Central memory CD8-positive, alpha-beta T cell (primary cell): ENCODE results near the gene GRM5.
"Not testable (repeated sequence)": the region's sequence is repeated elsewhere in the genome, so short reads cannot be mapped to it uniquely, and the experiment has no call there.

Experiments
- ATAC-seq: fragments of 150-1000 bp; cut with Tn5 transposase; replicated peaks from 2 replicates; pipeline ENCODE4 v1.10.0; 2022; ENCODE audit warnings: mild to moderate bottlenecking, moderate FRiP score, moderate number of reproducible peaks; ENCODE audit not compliant: poor library complexity, severe bottlenecking; ENCODE audit errors: extremely low read depth
- DNase-seq, 2 donors: peaks; one replicate each; pipeline ENCODE4 v3.0.0; 2021; ENCODE audit warnings: low spot score in 2 of 2
- H3K27ac Mint-ChIP-seq: one replicate; pipeline ENCODE4 v1.8.0; 2022; ENCODE audit warnings: low read depth, mild to moderate bottlenecking, moderate library complexity, mixed read lengths
- H3K27me3 Mint-ChIP-seq: one replicate; pipeline ENCODE4 v1.8.0; 2022; ENCODE audit warnings: mixed read lengths
- H3K36me3 Mint-ChIP-seq: one replicate; pipeline ENCODE4 v1.8.0; 2022; ENCODE audit warnings: mild to moderate bottlenecking, moderate library complexity, mixed read lengths; ENCODE audit not compliant: insufficient read depth
- H3K4me1 Mint-ChIP-seq: one replicate; pipeline ENCODE4 v1.8.0; 2022; ENCODE audit warnings: mixed read lengths
- H3K4me3 Mint-ChIP-seq: one replicate; pipeline ENCODE4 v1.8.0; 2022; ENCODE audit warnings: mild to moderate bottlenecking, moderate library complexity, mixed read lengths
- H3K9me3 Mint-ChIP-seq: one replicate; pipeline ENCODE4 v1.8.0; 2022; ENCODE audit warnings: mixed read lengths

GRM5 gene

GRCh38 chr11:88478136-88478815 lies 587.5 kb downstream of the GRM5 start:
- Mint-ChIP-seq H3K4me1 (no peaks in the 10 kb centered on the region), H3K27ac (no peak overlapping the region), H3K4me3 (no peak overlapping the region), H3K27me3 (peaks cover 12% of the 10 kb centered on the region), H3K9me3 (no peaks in the 10 kb centered on the region), H3K36me3 (no peaks in the 10 kb centered on the region)
- ATAC-seq (no peak), DNase-seq (no peak)

- DNase-seq (no peak), ATAC-seq (no peak)
- H3K36me3 Mint-ChIP-seq = no peaks in the 10 kb centered on the region
- H3K27me3 Mint-ChIP-seq = peaks cover 6% of the 10 kb centered on the region
- no peaks in the 10 kb centered on the region for H3K9me3 Mint-ChIP-seq
- H3K4me3 Mint-ChIP-seq = no peak overlapping the region
- H3K4me1 Mint-ChIP-seq = no peaks in the 10 kb centered on the region
- no peak overlapping the region for H3K27ac Mint-ChIP-seq
These were observed 589.8 kb downstream of the GRM5 start for GRCh38 chr11:88475991-88476418.

- H3K27ac Mint-ChIP-seq = no peak overlapping the region
- H3K4me1 Mint-ChIP-seq = no peaks in the 10 kb centered on the region
- ATAC-seq (no peak), DNase-seq (no peak)
- H3K4me3 Mint-ChIP-seq = no peak overlapping the region
- H3K36me3 Mint-ChIP-seq = no peaks in the 10 kb centered on the region
- peaks cover 6% of the 10 kb centered on the region for H3K27me3 Mint-ChIP-seq
- H3K9me3 Mint-ChIP-seq = no peaks in the 10 kb centered on the region
These were observed 591.1 kb downstream of the GRM5 start for GRCh38 chr11:88474655-88475054.

GRCh38 chr11:88469561-88470225 lies 596.1 kb downstream of the GRM5 start:
- Mint-ChIP-seq H3K27me3 (peaks cover 19% of the 10 kb centered on the region), H3K4me1 (no peaks in the 10 kb centered on the region), H3K9me3 (no peaks in the 10 kb centered on the region), H3K4me3 (no peak overlapping the region), H3K36me3 (peaks cover 2% of the 10 kb centered on the region), H3K27ac (no peak overlapping the region)
- ATAC-seq (no peak), DNase-seq (no peak)

- Mint-ChIP-seq H3K27me3 (peaks cover 14% of the 10 kb centered on the region), H3K9me3 (peaks cover 10% of the 10 kb centered on the region), H3K36me3 (peaks cover 2% of the 10 kb centered on the region), H3K27ac (no peak overlapping the region), H3K4me1 (no peaks in the 10 kb centered on the region), H3K4me3 (no peak overlapping the region)
- DNase-seq (no peak), ATAC-seq (no peak)
These were observed 601.3 kb downstream of the GRM5 start for GRCh38 chr11:88464528-88464927.

GRCh38 chr11:88463301-88463700 lies 602.5 kb downstream of the GRM5 start:
- H3K4me1 Mint-ChIP-seq, H3K36me3 Mint-ChIP-seq, H3K4me3 Mint-ChIP-seq, H3K27ac Mint-ChIP-seq, ATAC-seq, DNase-seq: not testable (repeated sequence)
- Mint-ChIP-seq H3K9me3 (peaks cover 15% of the 10 kb centered on the region), H3K27me3 (peaks cover 14% of the 10 kb centered on the region)

- not testable (repeated sequence) for H3K27me3 Mint-ChIP-seq, H3K27ac Mint-ChIP-seq, DNase-seq, H3K36me3 Mint-ChIP-seq, H3K4me3 Mint-ChIP-seq, H3K4me1 Mint-ChIP-seq, ATAC-seq
- peaks cover 15% of the 10 kb centered on the region for H3K9me3 Mint-ChIP-seq
These were observed 607.7 kb downstream of the GRM5 start for GRCh38 chr11:88458047-88458446.

- Mint-ChIP-seq H3K4me1 (no peaks in the 10 kb centered on the region), H3K4me3 (no peak overlapping the region), H3K36me3 (no peaks in the 10 kb centered on the region), H3K27me3 (no peaks in the 10 kb centered on the region), H3K9me3 (peaks cover 5% of the 10 kb centered on the region), H3K27ac (no peak overlapping the region)
- ATAC-seq (no peak), DNase-seq (no peak)
These were observed 609.8 kb downstream of the GRM5 start for GRCh38 chr11:88455974-88456373.

- no peaks in the 10 kb centered on the region for H3K36me3 Mint-ChIP-seq
- peaks cover 5% of the 10 kb centered on the region for H3K9me3 Mint-ChIP-seq
- DNase-seq (no peak), ATAC-seq (no peak)
- H3K4me1 Mint-ChIP-seq = no peaks in the 10 kb centered on the region
- no peaks in the 10 kb centered on the region for H3K27me3 Mint-ChIP-seq
- H3K27ac Mint-ChIP-seq = no peak overlapping the region
- H3K4me3 Mint-ChIP-seq = no peak overlapping the region
These were observed 610.9 kb downstream of the GRM5 start for GRCh38 chr11:88454881-88455280.
